K562 (cell line): ENCODE data around the gene MIP. TPM values are rescaled to one million over a fixed set of nuclear protein-coding genes. Genes with fewer than 3 reads are reported as not detected.
"Not testable (repeated sequence)": the region's sequence is repeated elsewhere in the genome, so short reads cannot be mapped to it uniquely, and the experiment has no call there.

ENCODE experiments used
- ATAC-seq: fragments of 200-7000 bp; cut with Tn5 transposase; 3 replicates; pipeline ENCODE4 v1.9.1; 2020; ENCODE audit warnings: moderate library complexity
- BruUV-seq: library from RNA; stranded (reverse); fragments of 400-500 nt; replicated peaks from 2 replicates; lab custom pipeline; 2021; lab: Mats Ljungman, UMichigan
- CTCF ChIA-PET: fragments of 300-600 bp; formaldehyde crosslinking; extraction: SDS; loops from one replicate; lab custom pipeline; 2021; ENCODE audit warnings: low intra/inter-chr PET ratio; lab: Yijun Ruan, JAX
- POLR2A ChIA-PET: fragments of 300-600, 350-650 bp; sonication (Branson Sonifier 250); formaldehyde crosslinking; extraction: SDS; loops from one replicate; lab custom pipeline; 2021; ENCODE audit warnings: antibody characterized with exemption, inconsistent platforms; lab: Yijun Ruan, JAX
- DNase-seq, 4 experiments: peaks; one replicate each; pipeline versions ENCODE4 v3.0.0 to v3.0.0-alpha.2; 2011 to 2018; ENCODE audit warnings: low spot score in 3 of 4, mixed read lengths in 3 of 4; ENCODE audit errors: extremely low read depth in 1 of 4
- FAIRE-seq: peaks from 2 replicates; lab custom pipeline; 2011; peaks lifted over from hg19 to GRCh38; lab: Jason Lieb, UNC
- H2AFZ ChIP-seq: 2 replicates; pipeline ENCODE4 v1.6.0; 2011; ENCODE audit warnings: low read depth, low read length, control low read depth, inconsistent platforms
- H3K27ac ChIP-seq: fragments of 200-600 bp; 3 replicates; pipeline ENCODE4 v1.8.0; 2011; ENCODE audit warnings: low read depth, mild to moderate bottlenecking, control low read depth, inconsistent platforms, low read length, moderate library complexity, mixed read lengths; ENCODE audit errors: extremely low read depth
- H3K27me3 ChIP-seq, 2 experiments: fragments of 300-600 bp in 1 of 2; 2 replicates in 1 of 2; 3 replicates in 1 of 2; pipeline versions ENCODE4 v1.6.0 to v1.8.0; 2011; ENCODE audit warnings: inconsistent platforms in 2 of 2, low read length in 2 of 2, mild to moderate bottlenecking in 1 of 2, mixed read lengths in 1 of 2, moderate library complexity in 1 of 2; ENCODE audit not compliant: control insufficient read depth in 2 of 2, insufficient read depth in 2 of 2
- H3K36me3 ChIP-seq: fragments of 300-600 bp; 3 replicates; pipeline ENCODE4 v1.8.0; 2011; ENCODE audit warnings: mild to moderate bottlenecking, low read length, inconsistent platforms; ENCODE audit not compliant: control insufficient read depth, insufficient read depth
- H3K4me1 ChIP-seq, 2 experiments: fragments of 200-600 bp in 1 of 2; replicated peaks in 1 of 2; 2 replicates in 1 of 2; 3 replicates in 1 of 2; pipeline versions ENCODE4 v1.5.1 to v1.8.0; 2011; ENCODE audit warnings: inconsistent platforms in 2 of 2, low read length in 2 of 2, mild to moderate bottlenecking in 1 of 2, mixed read lengths in 1 of 2, moderate library complexity in 1 of 2; ENCODE audit not compliant: control insufficient read depth in 2 of 2, insufficient read depth in 2 of 2
- H3K4me2 ChIP-seq: 2 replicates; pipeline ENCODE4 v1.6.1; 2011; ENCODE audit warnings: low read length, control low read depth, inconsistent platforms, mixed read lengths; ENCODE audit not compliant: insufficient read depth
- H3K4me3 ChIP-seq: fragments of 200-600 bp; sonication (generic), shearing (Covaris generic); 2 replicates; pipeline ENCODE4 v1.5.1; 2016; ENCODE audit warnings: control low read depth, inconsistent platforms
- H3K79me2 ChIP-seq: fragments of 200-600 bp; 3 replicates; pipeline ENCODE4 v1.8.0; 2011; ENCODE audit warnings: low read length, inconsistent platforms; ENCODE audit not compliant: control insufficient read depth, insufficient read depth
- H3K9ac ChIP-seq, 2 experiments: 2 replicates each; pipeline versions ENCODE4 v1.6.0 to v1.6.1; 2011; ENCODE audit warnings: low read depth in 2 of 2, low read length in 2 of 2, control low read depth in 1 of 2, inconsistent platforms in 1 of 2, mild to moderate bottlenecking in 1 of 2, mixed read lengths in 1 of 2; ENCODE audit not compliant: insufficient read depth in 1 of 2
- H3K9me1 ChIP-seq: one replicate; pipeline ENCODE4 v1.6.0; 2011; ENCODE audit warnings: inconsistent platforms, mild to moderate bottlenecking, low read length, moderate library complexity; ENCODE audit not compliant: control insufficient read depth, insufficient read depth
- H3K9me3 ChIP-seq: replicated peaks from 2 replicates; pipeline ENCODE4 v1.5.1; 2011; ENCODE audit warnings: low read depth, low read length, inconsistent platforms; ENCODE audit not compliant: control insufficient read depth, insufficient read depth
- H4K20me1 ChIP-seq: replicated peaks from 2 replicates; pipeline ENCODE4 v1.6.1; 2011; ENCODE audit warnings: low read length, inconsistent platforms, mixed read lengths; ENCODE audit not compliant: control insufficient read depth, insufficient read depth
- GABPB1 ChIP-seq: sonication (generic); formaldehyde crosslinking; IDR thresholded peaks from 2 replicates; pipeline ENCODE4 v1.8.0; 2022; ENCODE audit warnings: mild to moderate bottlenecking, missing genetic modification reagents
- ZBTB33 ChIP-seq: sonication (generic); formaldehyde crosslinking; IDR thresholded peaks from 2 replicates; pipeline ENCODE4 v1.8.1; 2023; ENCODE audit warnings: mild to moderate bottlenecking, missing genetic modification reagents
- WGBS: fragments of 100-300 bp; shearing (Covaris generic); methylation state at CpG from one replicate; pipeline ENCODE4 v1.1.6; 2016; ENCODE audit warnings: low coverage, mixed read lengths; ENCODE audit not compliant: insufficient coverage; ENCODE audit errors: missing lambda C conversion rate; 5-methylcytosine and 5-hydroxymethylcytosine counted together
- in situ Hi-C: fragments of 300-500 bp; cut with MboI; formaldehyde crosslinking; loops from 4 replicates; pipeline ENCODE4 v1.15.0; 2018; ENCODE audit warnings: inconsistent platforms, mixed read lengths
- intact Hi-C: fragments of 100-400 bp; cut with micrococcal nuclease; formaldehyde crosslinking; loops from 2 replicates; pipeline ENCODE4 v1.14.2; 2022
- polyA plus RNA-seq, 8 experiments: library from polyadenylated mRNA; depleted of rRNA in 4 of 8; stranded (reverse) in 5 of 8; unstranded in 3 of 8; fragments of >200 nt; fragmentation: Nextera tagmentation in 2 of 8; fragmentation: Illumina TruSeq in 1 of 8; extraction: Ambion mirVana in 2 of 8; extraction: Trizol in 1 of 8; gene quantifications; 2 replicates each; pipeline versions ENCODE4 v1.2.1 to v1.2.3, GENCODE V29; 2011 to 2014; ENCODE audit warnings: inconsistent platforms in 1 of 8, missing spikeins in 1 of 8
- total RNA-seq, 7 experiments: library from RNA; depleted of rRNA in 6 of 7; stranded (reverse); fragments of >200 nt in 6 of 7; fragmentation: Illumina TruSeq in 2 of 7; extraction: Trizol in 2 of 7; gene quantifications; 2 replicates each; pipeline versions ENCODE4 v1.2.1 to v1.2.3, GENCODE V29; 2011 to 2021; ENCODE audit warnings: low replicate concordance in 1 of 7

MIP gene
- total and polyA plus RNA-seq, 9 of the 15 experiments (the other 6 are each of a cell fraction or from before 2014, with no cell fraction given), result 0.09 to 0.36 (median 0.19) TPM; not detected in 5

GRCh38 chr12:56493409-56494105 is 39.1 kb upstream of the MIP start:
- CTCF ChIA-PET, H3K27ac ChIP-seq, DNase-seq, ATAC-seq, intact Hi-C loops, H3K9me1 ChIP-seq, H4K20me1 ChIP-seq, POLR2A ChIA-PET, BruUV-seq, H3K36me3 ChIP-seq, H2AFZ ChIP-seq, H3K79me2 ChIP-seq, H3K4me1 ChIP-seq, H3K4me3 ChIP-seq, in situ Hi-C loops, H3K9ac ChIP-seq, H3K9me3 ChIP-seq, FAIRE-seq, H3K4me2 ChIP-seq: not testable (repeated sequence)
- peaks cover 16 to 28% of the 10 kb centered on the region in 2 experiments for H3K27me3 ChIP-seq
- 0 out of 2 replicates have a peak, but pooled peaks have one; percentile 27 for TF ChIP-seq ZBTB33 (CRISPR knock-in tag)
- 56% methylated on average over 17 of the region's 31 CpGs for WGBS

GRCh38 chr12:56490360-56490759 is 35.9 kb upstream of the MIP start:
- Histone ChIP-seq H3K4me1 (peaks cover 7 to 17% of the 10 kb centered on the region in 2 experiments; a peak in 3 of 5 replicates), H3K79me2 (no peaks in the 10 kb centered on the region), H3K4me3 (no peak overlapping the region), H3K27me3 (peaks cover 27 to 51% of the 10 kb centered on the region in 2 experiments), H3K9ac (no peak overlapping the region), H3K9me3 (no peaks in the 10 kb centered on the region), H3K27ac (no peak overlapping the region), H4K20me1 (no peaks in the 10 kb centered on the region; the same call in 1 of the 2 replicates), H3K9me1 (no peaks in the 10 kb centered on the region), H3K36me3 (no peaks in the 10 kb centered on the region), H3K4me2 (no peak overlapping the region), H2AFZ (no peak overlapping the region)
- ATAC-seq (no peak), DNase-seq (no peak), FAIRE-seq (no peak)
- intact Hi-C loops, result no loop called here
- ChIA-PET CTCF (no interaction called here), POLR2A (interaction anchor here (0.7 to 3.2 kb wide), 5 partner anchors 9 to 174 kb away, joined by 3 to 14 read pairs (median 4); partner anchors contain the start of genes CNPY2 and SPRYD4)
- no TSS peak for BruUV-seq
- in situ Hi-C loops, result no loop called here
- TF ChIP-seq GABPB1 (CRISPR knock-in tag), result no peak
